Posterior vena cava (tissue), 2 donors: ENCODE data around the gene ZNHIT6. TPM values are rescaled to one million over a fixed set of nuclear protein-coding genes. Genes with fewer than 3 reads are reported as not detected.
"Not testable (repeated sequence)": the region's sequence is repeated elsewhere in the genome, so short reads cannot be mapped to it uniquely, and the experiment has no call there.

Experiments
- DNase-seq: peaks from one replicate; pipeline ENCODE4 v3.0.0-alpha.2; 2020; ENCODE audit warnings: low spot score
- intact Hi-C, 2 donors: fragments of 100-400 bp; cut with DNase I; formaldehyde crosslinking; loops; one replicate each; pipeline versions ENCODE4 v1.14.1 to v1.14.2; 2022 to 2023
- total RNA-seq, 2 donors: library from RNA; stranded (reverse); fragmentation: NEBNext Ultra II Directional; extraction: Animal tissue kit (Norgen Biotek cat#: 25700); gene quantifications; one replicate each; pipeline ENCODE4 v1.2.1, GENCODE V29; 2021
- donor health status: DM: yes; HTN: yes; CAD: no.
- donor health status: DM: yes; HTN: yes; CAD: no.

Gene ZNHIT6
- total RNA-seq, 2 donors from 2014 or later = 21.0 to 23.5 TPM

DNA sequence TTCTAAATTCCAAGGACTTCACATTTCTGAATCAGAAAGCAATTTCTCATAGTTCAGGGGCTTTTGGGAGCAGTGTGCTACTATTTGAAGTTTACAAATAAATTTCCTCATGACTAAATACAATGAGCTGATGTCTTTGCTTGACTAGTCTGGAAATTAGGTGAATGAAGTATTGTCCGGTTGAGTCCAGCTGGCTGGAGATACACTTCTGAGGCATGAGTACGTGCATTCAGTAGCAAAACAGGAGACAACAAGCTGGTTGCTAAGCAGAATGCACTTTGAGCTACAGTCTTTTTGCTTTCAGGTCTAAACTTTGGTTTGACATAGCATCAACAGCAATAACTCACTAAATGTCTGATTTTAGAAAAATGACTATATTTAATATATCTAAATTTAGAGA lies 27.1 kb downstream of the ZNHIT6 start:
- intact Hi-C loops = loop anchor here in 1 of 2 donors (10.0 kb wide), 1 partner anchor 96 kb away; the partner anchor contains the start of gene CCN1
- DNase-seq = no peak

DNA sequence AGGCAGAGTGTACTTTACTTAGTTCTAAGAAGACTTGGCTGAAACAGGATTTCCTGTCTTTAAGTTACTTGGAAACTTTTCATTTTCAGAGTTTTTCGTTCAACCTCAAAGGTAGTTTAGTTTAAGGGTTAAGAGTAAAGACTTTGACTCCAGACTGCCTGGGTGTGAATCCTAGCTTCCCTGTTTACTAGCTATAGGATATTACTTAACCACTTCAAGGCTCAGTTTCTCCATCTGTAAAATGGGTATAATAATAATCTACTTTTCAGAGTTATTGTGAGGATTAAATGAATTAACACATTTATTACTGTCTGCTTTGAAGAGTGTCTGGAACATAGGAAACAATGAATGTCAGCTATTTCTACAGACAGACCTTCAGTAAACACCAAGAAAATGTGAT lies 30.0 kb downstream of the ZNHIT6 start:
- intact Hi-C loops = no loop called here
- no peak for DNase-seq

DNA sequence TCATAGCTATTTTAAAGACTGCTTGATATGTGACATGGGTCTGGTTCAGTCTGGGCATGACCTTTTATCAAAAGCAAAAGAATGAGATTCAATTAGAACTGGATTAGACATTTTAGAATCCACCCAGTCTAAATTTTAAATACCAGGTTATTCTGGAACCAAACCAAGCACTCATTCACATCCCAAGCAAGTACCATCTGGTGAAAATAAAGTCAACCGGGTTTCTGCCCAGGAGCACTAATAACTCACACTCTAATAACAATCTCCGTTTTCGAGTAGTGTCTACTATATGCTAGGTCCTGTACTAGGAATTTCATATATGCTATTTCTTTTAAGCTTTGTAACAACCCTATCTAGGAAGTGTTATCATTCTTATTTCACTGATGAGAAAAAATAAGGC lies 30.6 kb downstream of the ZNHIT6 start:
- intact Hi-C loops = no loop called here
- no peak for DNase-seq

DNA sequence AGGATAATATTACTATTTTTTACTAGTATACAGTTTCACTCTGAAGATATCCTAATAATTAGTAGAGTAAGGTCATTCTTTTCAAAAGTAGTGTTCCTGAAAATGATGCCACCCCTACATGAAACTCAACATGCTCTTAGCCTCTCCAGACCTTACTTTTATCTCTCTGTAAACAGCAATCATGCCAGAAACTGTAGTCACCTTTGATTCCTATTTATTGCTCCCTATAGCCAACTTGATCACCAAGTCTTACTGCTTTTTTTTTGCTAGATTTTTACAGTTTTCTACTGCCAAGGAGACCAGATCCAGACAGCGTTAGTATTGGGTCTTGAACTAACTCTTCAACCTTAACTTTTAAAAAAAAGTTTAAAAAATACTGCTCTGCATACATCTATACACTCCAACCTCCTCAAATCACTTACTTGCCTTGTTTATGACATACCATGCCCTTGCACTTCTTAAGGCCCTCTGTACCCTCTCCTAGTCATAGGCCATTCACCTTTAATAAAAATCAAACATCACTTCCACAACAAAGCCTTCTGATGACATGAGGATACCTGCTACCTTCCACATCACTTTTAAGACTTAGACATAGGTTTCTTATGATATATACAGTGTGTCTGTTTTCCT lies 36.1 kb downstream of the ZNHIT6 start:
- intact Hi-C loops = no loop called here
- DNase-seq = no peak

DNA sequence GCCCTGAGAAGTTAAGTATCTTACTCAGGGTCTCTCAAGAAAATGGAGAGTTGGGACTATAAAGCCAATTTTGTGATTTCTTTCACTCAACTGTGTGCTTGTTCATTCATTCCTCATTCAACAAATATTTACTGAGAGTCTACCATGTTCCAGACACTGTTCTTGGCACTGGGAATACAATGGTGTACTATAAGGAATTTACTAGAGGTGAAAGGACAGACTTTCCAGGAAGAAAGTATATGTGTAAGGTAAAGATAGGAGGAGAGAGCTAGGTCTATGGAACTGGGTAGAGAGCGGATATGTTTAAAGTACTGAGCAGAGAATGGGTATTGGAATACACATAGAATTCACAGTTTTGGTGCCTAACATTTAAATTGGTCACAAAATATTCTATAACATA lies 42.3 kb downstream of the ZNHIT6 start:
- no peak for DNase-seq
- intact Hi-C loops = no loop called here

DNA sequence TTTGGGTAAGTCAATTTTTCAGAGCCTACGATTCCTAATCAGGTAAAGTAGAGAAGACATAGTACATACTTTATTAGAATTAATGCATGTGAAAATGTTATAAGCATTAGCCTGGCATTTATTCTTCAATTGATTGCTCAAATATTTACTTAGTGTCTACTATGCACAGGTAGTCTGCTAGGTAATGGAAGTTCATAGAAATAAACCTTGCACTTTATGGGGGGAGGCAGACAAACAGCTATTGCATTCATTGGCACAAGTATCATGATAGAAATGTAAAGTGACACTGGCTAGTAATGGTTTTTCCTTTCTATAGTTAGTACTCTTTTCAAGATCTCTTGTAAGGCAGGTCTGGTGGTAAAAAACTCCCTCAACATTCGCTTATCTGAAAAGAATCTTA lies 44.9 kb downstream of the ZNHIT6 start:
- intact Hi-C loops = no loop called here
- no peak for DNase-seq

DNA sequence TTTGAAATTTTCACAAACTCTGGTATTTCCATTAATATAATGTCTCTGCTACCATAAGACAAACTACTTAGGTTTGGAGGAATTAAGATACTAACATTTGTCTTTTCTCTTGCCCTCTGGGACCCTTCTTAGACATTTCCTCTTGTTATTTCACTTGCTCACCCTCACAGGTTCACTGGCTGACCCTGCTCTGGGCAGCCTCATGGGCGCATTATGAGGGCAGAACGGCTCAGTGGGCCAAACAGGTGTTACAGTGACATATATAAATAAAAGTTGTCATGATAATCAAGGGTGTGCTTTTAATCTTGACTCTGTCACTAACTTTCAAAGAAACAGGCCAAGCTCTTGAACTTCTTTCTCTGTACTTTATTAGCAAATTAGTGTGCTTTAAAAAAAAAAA lies 46.5 kb downstream of the ZNHIT6 start:
- DNase-seq = no peak

DNA sequence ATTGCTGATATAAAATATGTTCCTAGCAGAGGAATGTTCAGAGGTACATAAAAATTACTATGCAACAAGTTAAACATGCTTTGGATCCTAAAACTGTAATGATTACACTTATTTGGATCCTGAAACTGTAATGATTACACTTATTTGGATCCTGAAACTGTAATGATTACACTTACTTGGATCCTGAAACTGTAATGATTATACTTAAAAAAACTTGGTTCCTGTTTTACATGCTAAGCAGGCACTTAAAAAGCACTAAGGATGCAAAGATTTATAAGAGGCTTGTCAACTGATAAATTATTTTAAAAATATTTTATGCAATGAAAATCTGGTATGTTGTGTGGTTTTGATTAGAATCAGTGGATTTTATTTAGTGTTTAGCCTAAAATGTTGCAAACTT lies 47.7 kb downstream of the ZNHIT6 start:
- DNase-seq = no peak
- intact Hi-C loops = no loop called here

More for the DNA sequence above, 46.5 kb downstream of the ZNHIT6 start:
- intact Hi-C loops = no loop called here

DNA sequence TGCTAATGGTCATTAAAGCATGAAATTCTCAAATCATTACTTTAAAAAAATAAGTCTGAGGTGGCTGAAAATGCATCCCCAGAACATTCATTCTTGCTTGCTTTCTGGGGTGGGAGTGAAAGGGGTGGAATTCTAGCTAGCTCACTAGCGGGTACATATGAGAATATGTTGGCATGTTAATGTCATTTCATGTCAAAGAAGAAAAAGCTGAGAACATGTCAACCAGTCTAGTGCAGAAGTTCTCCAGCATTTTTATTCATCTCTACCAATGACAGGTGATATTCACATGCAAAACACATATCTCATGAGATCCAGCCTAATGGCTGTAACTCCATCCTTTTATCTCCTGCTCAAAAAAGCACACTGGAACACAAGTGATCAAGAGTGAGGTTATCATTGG lies 49.1 kb downstream of the ZNHIT6 start:
- intact Hi-C loops = no loop called here

DNA sequence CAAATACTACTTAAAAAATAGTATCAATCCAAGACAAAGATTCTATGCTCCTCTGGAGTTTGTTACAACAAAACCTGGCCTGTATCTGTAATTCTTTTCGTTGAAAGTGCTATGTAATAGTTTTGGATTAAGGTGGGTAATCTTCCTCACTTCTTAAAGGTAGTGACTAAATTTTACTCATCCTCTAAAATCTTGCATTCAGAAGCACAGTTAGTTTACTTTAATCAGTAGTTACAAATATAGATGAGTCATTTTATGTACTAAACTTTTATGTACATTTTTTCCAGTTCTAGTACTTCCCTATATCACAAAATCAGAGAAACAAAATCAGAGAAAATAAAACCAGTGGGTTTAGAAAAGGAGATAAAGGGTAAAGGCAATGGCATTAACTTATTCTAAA lies 51.3 kb downstream of the ZNHIT6 start:
- DNase-seq = no peak
- intact Hi-C loops = no loop called here

More for the DNA sequence above, 49.1 kb downstream of the ZNHIT6 start:
- no peak for DNase-seq

DNA sequence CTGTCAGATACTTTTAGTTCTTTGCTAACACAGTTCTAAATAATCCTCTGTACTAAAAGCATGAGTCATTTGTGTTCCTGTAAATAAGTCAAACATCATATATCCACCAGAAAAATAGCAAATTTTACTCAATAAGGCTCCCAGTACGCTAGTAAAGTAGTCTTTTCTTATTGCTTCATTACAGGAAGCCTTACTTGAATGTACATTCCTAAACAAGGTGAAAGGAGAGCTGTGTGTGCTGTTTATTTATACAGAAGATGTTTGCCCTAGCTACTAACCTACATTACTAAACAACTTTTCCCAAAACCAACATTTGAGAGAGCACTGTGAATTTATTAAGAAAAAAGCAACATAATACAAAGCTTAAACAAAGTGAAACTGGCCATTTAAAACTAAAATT lies 52.0 kb downstream of the ZNHIT6 start:
- DNase-seq = no peak
- intact Hi-C loops = no loop called here

DNA sequence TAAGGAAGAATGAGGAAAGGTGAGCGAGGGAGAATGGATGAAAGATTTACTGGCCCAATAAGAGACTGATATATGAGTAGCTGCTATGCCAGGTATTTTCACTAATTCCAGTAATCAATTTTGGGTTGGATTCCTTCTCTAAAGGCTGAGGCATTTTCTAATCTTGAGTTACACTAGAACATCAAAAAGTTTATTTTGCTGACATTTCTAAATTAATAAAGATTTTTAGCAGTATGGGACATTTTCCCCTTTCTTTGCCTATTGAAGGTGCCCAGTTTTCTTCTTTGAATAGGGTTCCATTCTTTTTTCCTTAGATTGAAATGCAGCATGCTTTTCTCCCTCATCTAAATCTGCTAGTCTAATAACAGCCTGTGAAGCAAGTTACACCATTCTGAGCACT lies 52.9 kb downstream of the ZNHIT6 start:
- intact Hi-C loops = no loop called here
- no peak for DNase-seq

DNA sequence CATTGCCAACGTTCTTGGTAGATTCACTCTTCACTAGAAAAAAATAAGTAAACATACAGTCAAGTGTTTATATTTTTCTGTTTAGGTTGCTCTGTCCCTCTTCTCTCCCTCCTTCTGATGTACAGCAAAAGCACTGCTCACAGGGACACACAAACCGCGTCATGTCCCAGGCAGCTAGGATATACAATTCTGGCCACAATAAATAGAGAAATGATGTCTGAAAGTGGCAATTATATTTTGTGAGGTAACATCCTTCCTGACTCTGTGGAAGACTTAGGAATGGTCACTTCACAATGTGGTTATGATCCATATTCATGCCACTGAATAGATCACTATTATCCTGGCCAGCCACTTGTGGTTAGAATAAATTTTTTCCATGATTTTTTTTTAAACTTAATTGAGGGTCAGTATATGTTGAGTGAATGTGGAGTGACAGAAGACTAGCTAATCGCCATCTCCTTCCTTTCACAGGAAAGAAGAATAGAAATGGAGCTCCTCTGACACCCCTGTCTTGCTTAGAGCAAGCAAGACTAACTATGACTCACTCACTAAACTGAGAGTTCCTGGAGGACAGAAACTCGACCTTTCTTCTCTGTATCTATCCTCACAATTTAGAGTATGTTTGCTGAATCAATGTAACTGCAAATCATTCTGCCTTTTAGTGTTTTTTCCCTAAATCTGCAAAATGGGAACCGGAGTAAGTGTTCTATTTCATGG lies 54.0 kb downstream of the ZNHIT6 start:
- intact Hi-C loops = no loop called here
- no peak for DNase-seq

DNA sequence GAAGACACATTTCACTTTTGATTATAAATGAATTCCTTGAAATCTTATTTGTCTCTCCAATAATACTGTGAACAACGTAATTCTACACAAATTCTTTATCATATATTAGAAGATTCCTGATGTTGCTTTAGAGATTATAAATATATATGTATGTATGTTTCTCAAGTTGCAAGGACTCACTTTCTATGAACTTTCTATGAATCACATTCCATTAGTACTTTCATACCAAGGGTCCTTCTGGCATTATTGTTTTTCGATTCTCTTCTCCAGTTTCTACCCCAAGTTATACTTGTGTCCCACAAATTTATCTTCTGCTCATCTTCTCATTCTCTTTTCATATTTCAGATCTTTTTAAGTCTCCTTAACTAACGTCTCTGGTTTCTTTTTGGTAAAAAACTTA lies 55.9 kb downstream of the ZNHIT6 start:
- DNase-seq = no peak
- intact Hi-C loops = no loop called here

DNA sequence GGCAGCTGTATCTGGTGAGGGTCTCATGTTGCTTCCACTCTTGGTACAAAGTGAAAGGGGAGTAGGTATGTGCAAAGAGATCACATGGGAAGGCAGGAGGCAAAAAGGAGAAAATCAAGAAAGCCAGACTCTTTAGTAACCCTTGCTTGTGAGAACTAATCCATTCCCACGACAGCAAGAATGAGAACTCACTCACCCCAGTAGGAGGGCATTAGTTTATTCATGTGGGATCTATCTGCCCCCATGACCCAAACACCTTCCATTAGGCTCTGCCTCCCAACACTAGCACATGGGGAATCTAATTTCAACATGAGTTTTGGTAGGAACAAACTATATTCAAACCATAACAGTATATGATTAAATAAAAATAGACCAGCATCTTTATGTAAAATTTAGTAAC lies 57.6 kb downstream of the ZNHIT6 start:
- DNase-seq = no peak
- intact Hi-C loops = no loop called here

DNA sequence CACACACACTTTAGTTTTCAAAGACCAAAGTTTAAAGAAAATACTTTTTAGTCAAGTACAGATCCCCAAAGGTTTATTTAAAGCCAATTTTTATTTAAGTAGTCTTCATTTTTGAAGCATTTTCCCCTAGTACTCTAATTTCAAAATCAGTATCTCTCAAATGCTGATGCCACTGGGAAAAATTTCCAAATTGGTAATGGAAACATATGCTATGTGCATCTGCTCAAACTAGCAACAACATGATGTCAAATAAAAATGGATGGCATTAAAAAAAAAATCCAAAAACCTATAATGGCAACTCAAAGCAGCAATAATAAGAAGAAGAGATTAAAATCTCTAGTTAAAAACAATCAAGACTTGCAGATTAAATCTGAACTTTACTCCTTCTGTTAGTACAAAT lies 58.6 kb downstream of the ZNHIT6 start:
- no peak for DNase-seq
- intact Hi-C loops = no loop called here

DNA sequence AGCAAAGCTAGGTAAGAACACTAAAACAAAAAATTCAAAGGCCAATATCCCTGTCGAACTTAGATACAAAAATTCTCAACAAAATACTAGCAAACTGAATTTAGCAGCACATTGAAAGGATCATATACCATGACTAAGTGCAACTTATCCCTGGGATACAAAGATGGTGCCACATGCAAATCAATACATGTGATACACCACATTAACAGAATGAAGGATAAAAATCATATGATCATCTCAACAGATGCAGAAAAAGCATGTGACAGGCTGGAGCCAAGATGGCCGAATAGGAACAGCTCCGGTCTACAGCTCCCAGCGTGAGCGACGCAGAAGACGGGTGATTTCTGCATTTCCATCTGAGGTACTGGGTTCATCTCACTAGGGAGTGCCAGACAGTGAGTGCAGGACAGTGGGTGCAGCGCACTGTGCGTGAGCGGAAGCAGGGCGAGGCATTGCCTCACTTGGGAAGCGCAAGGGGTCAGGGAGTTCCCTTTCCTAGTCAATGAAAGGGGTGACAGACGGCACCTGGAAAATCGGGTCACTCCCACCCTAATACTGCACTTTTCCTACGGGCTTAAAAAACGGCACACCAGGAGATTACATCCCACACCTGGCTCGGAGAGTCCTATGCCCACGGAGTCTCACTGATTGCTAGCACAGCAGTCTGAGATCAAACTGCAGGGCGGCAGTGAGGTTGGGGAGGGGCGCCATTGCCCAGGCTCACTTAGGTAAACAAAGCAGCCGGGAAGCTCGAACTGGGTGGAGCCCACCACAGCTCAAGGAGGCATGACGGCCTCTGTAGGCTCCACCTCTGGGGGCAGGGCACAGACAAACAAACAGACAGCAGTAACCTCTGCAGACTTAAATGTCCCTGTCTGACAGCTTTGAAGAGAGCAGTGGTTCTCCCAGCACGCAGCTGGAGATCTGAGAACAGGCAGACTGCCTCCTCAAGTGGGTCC lies 66.4 kb downstream of the ZNHIT6 start:
- DNase-seq, intact Hi-C loops: not testable (repeated sequence)

DNA sequence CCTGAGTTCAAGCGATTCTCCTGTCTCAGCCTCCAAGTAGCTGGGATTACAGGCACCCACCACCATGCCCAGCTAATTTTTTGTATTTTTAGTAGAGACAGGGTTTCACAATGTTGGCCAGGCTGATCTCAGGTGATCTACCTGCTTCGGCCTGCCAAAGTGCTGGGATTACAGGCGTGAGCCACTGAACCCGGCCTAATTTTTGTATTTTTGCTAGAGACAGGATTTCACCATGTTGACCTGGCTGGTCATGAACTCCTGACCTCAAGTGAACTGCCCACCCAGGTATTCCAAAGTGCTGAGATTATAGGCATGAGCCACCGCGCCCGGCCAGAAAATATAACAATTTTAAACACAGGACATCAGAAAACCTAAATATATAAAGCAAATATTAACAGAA lies 68.3 kb downstream of the ZNHIT6 start:
- intact Hi-C loops = loop anchor here in 1 of 2 donors (10.0 kb wide), 1 partner anchor 1605 kb away; no protein-coding TSS in a partner anchor
- DNase-seq = not testable (repeated sequence)

DNA sequence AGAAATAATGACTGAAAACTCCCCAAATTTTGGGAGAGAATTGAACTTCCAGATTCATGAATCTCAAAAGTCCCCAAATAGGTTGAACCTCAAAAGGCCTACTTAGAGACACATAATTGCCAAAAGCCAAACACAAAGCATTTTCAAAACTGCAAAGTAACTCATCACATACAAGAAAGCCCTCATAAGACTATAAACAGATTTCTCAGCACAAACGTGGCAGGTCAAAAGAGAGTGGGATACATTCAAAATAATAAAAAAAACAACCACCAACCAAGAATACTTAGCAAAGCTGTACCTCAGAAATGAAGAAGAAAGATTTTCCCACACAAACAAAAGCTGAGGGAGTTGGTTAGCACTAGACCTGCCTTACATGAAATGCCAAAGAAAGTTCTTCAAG lies 69.8 kb downstream of the ZNHIT6 start:
- intact Hi-C loops = loop anchor here in 1 of 2 donors (10.0 kb wide), 1 partner anchor 1606 kb away; no protein-coding TSS in a partner anchor
- no peak for DNase-seq

DNA sequence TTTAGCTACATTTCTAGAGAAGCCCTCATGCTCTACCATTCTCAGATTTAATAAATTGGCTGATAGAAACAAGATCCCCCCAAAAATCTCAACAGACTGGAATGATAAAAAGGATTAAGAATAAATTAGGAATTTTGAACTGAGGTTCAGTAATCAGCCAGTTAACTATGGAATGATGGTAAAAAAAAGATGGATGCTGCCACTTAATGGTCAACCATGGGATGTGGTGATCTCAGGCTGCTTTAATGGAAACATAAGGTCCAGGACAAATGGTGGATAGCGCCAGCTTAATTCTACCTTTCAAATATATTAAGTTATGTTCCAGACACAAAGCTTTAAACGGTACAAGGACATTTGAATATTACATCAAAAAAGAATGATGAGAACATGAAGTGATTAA lies 77.7 kb downstream of the ZNHIT6 start:
- intact Hi-C loops = loop anchor here in 1 of 2 donors (2.0 to 10.0 kb wide), 2 partner anchors 46 to 1614 kb away; no protein-coding TSS in a partner anchor
- no peak for DNase-seq
